Measurements from ENCODE around the gene GBE1. TPM values are rescaled to one million over a fixed set of nuclear protein-coding genes. Genes with fewer than 3 reads are reported as not detected.

The GBE1 gene
- total RNA-seq, 5 donors from 2014 or later (not counting 1 experiment from before 2014, with no cell fraction given): 8.1 to 9.2 (median 8.7) TPM

GRCh38 chr3:81483046-81483445 is 278.4 kb downstream of the GBE1 start:
- Histone ChIP-seq H3K4me1 (ENCODE audit: control insufficient read depth in 1 of 2, extremely low read depth in 1 of 2, insufficient read depth in 2 of 2, low read length in 2 of 2) (no peaks in the 10 kb centered on the region), H3K9me3 (no peaks in the 10 kb centered on the region), H3K27me3 (replicated peaks in 1 of 2; ENCODE audit: control insufficient read depth in 2 of 2, extremely low read depth in 1 of 2, insufficient read depth in 2 of 2, low read length in 1 of 2) (no peaks in the 10 kb centered on the region), H3K36me3 (ENCODE audit: control insufficient read depth in 2 of 2, extremely low read depth in 1 of 2, insufficient read depth in 1 of 2, low read length in 1 of 2) (no peaks in the 10 kb centered on the region), H3K4me3 (ENCODE audit: control insufficient read depth in 1 of 2, extremely low read depth in 1 of 2, low read length in 1 of 2) (no peak overlapping the region), H3K27ac (ENCODE audit: low read length) (no peak overlapping the region)
- ChIA-PET CTCF (no interaction called here), POLR2A (no interaction called here)
- H3K4me3 Mint-ChIP-seq: no peak overlapping the region
- H3K27ac Mint-ChIP-seq: no peak overlapping the region
- DNase-seq: no peak
- no peaks in the 10 kb centered on the region for H3K36me3 Mint-ChIP-seq
- peaks cover 0 to 7% (median 3%) of the 10 kb centered on the region in 3 donors for H3K9me3 Mint-ChIP-seq
- H3K27me3 Mint-ChIP-seq: no peaks in the 10 kb centered on the region
- ATAC-seq (replicated peaks in 1 of 4): no peak
- no peaks in the 10 kb centered on the region for H3K4me1 Mint-ChIP-seq
- WGBS (ENCODE audit: insufficient coverage): 100% methylated on average over 1 of the region's 3 CpGs

GRCh38 chr3:81477740-81478139 is 283.7 kb downstream of the GBE1 start:
- Histone ChIP-seq H3K27ac (ENCODE audit: low read length) (no peak overlapping the region), H3K4me3 (ENCODE audit: control insufficient read depth in 1 of 2, extremely low read depth in 1 of 2, low read length in 1 of 2) (no peak overlapping the region), H3K36me3 (ENCODE audit: control insufficient read depth in 2 of 2, extremely low read depth in 1 of 2, insufficient read depth in 1 of 2, low read length in 1 of 2) (no peaks in the 10 kb centered on the region), H3K27me3 (replicated peaks in 1 of 2; ENCODE audit: control insufficient read depth in 2 of 2, extremely low read depth in 1 of 2, insufficient read depth in 2 of 2, low read length in 1 of 2) (no peaks in the 10 kb centered on the region), H3K9me3 (no peaks in the 10 kb centered on the region), H3K4me1 (ENCODE audit: control insufficient read depth in 1 of 2, extremely low read depth in 1 of 2, insufficient read depth in 2 of 2, low read length in 2 of 2) (no peaks in the 10 kb centered on the region)
- Mint-ChIP-seq H3K27me3 (peaks cover 0 to 3% of the 10 kb centered on the region in 2 donors), H3K4me3 (no peak overlapping the region), H3K9me3 (peaks cover 0 to 4% (median 0%) of the 10 kb centered on the region in 3 donors), H3K36me3 (no peaks in the 10 kb centered on the region), H3K27ac (no peak overlapping the region), H3K4me1 (no peaks in the 10 kb centered on the region)
- WGBS (ENCODE audit: insufficient coverage): no CpG with 5 or more reads among the region's 2 CpGs
- no peak for ATAC-seq (replicated peaks in 1 of 4)
- no peak for DNase-seq
- ChIA-PET CTCF (no interaction called here), POLR2A (no interaction called here)

DNA sequence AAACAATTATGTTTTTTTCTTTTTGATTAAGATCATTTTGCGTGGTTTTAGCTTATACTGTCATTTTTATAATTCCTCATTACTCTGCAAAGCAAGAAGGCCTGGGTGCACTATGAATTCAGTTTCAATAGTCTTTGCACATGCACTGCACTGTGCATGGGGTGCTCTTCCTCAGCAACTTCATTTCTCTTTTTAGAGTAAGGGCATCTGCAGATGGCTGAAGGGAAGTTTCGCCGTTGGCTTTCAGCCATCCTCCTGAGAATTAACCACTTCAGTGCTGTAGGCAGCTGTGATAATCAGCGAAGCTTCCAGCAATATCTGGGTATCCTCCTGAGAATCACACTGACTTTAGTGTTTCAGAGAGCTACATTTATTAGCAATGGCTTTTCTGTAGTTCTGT is 284.8 kb downstream of the GBE1 start:
- H3K27ac Mint-ChIP-seq: no peak overlapping the region
- peaks cover 0 to 3% of the 10 kb centered on the region in 2 donors for H3K27me3 Mint-ChIP-seq
- Histone ChIP-seq H3K27ac (ENCODE audit: low read length) (no peak overlapping the region), H3K36me3 (ENCODE audit: control insufficient read depth in 2 of 2, extremely low read depth in 1 of 2, insufficient read depth in 1 of 2, low read length in 1 of 2) (no peaks in the 10 kb centered on the region), H3K4me1 (ENCODE audit: control insufficient read depth in 1 of 2, extremely low read depth in 1 of 2, insufficient read depth in 2 of 2, low read length in 2 of 2) (no peaks in the 10 kb centered on the region), H3K4me3 (ENCODE audit: control insufficient read depth in 1 of 2, extremely low read depth in 1 of 2, low read length in 1 of 2) (no peak overlapping the region), H3K9me3 (no peaks in the 10 kb centered on the region), H3K27me3 (replicated peaks in 1 of 2; ENCODE audit: control insufficient read depth in 2 of 2, extremely low read depth in 1 of 2, insufficient read depth in 2 of 2, low read length in 1 of 2) (no peaks in the 10 kb centered on the region)
- no peak overlapping the region for H3K4me3 Mint-ChIP-seq
- no peaks in the 10 kb centered on the region for H3K4me1 Mint-ChIP-seq
- no peak for ATAC-seq (replicated peaks in 1 of 4)
- H3K9me3 Mint-ChIP-seq: peaks cover 0 to 4% (median 0%) of the 10 kb centered on the region in 3 donors
- POLR2A ChIA-PET: no interaction called here
- no peak for DNase-seq
- WGBS (ENCODE audit: insufficient coverage): 28% methylated on average over 2 of the region's 4 CpGs
- H3K36me3 Mint-ChIP-seq: no peaks in the 10 kb centered on the region
- CTCF ChIA-PET: no interaction called here

DNA sequence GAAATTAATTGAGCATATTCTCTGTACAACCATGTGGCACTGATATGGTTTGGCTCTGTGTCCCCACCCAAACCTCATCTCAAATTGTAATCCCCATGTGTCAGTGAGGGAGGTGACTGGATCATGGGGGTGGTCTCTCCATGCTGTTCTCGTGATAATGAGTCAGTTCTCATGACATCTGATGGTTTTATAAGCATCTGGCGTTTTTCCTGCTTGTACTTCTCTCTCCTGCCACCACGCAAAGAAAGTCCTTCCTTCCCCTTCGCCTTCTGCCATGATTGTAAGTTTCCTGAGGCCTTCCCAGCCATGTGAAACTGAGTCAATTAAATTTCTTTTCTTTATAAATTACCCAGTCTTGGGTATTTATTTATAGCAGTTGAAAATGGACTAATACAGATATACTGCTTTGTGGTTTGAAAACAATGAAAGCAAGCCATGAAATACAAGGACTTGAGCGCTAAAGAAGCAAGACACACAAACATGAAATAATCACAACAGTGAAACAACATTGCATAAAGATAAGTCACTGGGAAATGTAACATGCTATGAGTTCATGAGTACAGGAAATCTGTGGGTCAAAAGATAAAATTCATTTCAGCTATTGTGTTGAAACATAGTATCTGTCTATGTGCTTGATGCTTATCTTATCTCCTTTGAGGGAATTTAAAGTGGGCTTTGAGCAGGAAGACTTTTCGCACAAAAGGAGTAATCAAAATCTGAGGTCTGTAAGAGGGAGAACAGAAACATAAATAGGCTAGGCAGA is 288.7 kb downstream of the GBE1 start:
- DNase-seq (no peak), ATAC-seq (replicated peaks in 1 of 4) (no peak)
- H3K4me3 ChIP-seq (ENCODE audit: control insufficient read depth in 1 of 2, extremely low read depth in 1 of 2, low read length in 1 of 2): no peak overlapping the region
- H3K4me1 ChIP-seq (ENCODE audit: control insufficient read depth in 1 of 2, extremely low read depth in 1 of 2, insufficient read depth in 2 of 2, low read length in 2 of 2): no peaks in the 10 kb centered on the region
- no peaks in the 10 kb centered on the region for H3K27me3 ChIP-seq (replicated peaks in 1 of 2; ENCODE audit: control insufficient read depth in 2 of 2, extremely low read depth in 1 of 2, insufficient read depth in 2 of 2, low read length in 1 of 2)
- H3K27ac ChIP-seq (ENCODE audit: low read length): no peak overlapping the region
- H3K36me3 ChIP-seq (ENCODE audit: control insufficient read depth in 2 of 2, extremely low read depth in 1 of 2, insufficient read depth in 1 of 2, low read length in 1 of 2): no peaks in the 10 kb centered on the region
- Mint-ChIP-seq H3K36me3 (no peaks in the 10 kb centered on the region), H3K4me3 (no peak overlapping the region), H3K27ac (no peak overlapping the region), H3K9me3 (peaks cover 0 to 4% (median 0%) of the 10 kb centered on the region in 3 donors), H3K4me1 (no peaks in the 10 kb centered on the region), H3K27me3 (peaks cover 0 to 3% of the 10 kb centered on the region in 2 donors)
- 86% methylated on average over 1 of the region's 6 CpGs for WGBS (ENCODE audit: insufficient coverage)
- H3K9me3 ChIP-seq: no peaks in the 10 kb centered on the region
- POLR2A ChIA-PET: no interaction called here
- CTCF ChIA-PET: no interaction called here

DNA sequence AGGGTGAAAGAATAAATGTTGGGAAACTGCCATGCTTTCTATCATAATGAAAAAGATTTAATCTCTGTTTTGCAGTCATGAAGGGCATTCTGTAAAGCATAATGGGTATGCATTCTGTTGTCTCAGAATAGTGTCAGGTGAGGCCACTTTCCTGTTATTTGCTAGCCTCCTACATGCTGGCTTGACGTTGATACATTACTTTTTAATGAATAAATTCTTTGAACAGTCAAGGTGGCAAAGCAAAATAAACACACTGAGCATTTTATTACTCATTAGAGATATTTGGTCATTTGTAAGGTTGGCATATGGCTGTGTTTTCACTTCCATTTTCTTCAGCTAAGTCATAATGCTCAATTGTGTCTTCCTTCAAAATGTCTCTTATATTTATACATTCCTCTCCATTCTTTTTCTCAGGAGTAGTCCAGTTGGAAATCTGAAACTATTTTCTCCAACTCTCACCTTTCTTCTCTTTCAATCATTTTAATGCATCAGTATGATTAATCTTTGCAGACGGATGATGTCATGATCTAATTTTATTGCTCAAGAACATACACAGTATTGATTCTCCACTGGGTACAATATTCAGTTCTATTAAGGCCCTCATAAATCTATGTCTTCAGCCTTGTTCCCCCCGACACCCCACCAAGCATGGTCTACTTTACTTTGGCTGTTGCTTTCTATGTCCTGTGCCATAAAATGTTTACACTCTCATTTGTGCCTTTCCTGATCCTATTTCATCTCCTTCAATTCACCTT is 290.7 kb downstream of the GBE1 start:
- Mint-ChIP-seq H3K4me1 (no peaks in the 10 kb centered on the region), H3K27ac (no peak overlapping the region), H3K9me3 (peaks cover 0 to 3% (median 0%) of the 10 kb centered on the region in 3 donors), H3K27me3 (peaks cover 0 to 3% of the 10 kb centered on the region in 2 donors), H3K36me3 (no peaks in the 10 kb centered on the region), H3K4me3 (no peak overlapping the region)
- Histone ChIP-seq H3K27ac (ENCODE audit: low read length) (no peak overlapping the region), H3K27me3 (replicated peaks in 1 of 2; ENCODE audit: control insufficient read depth in 2 of 2, extremely low read depth in 1 of 2, insufficient read depth in 2 of 2, low read length in 1 of 2) (no peaks in the 10 kb centered on the region), H3K4me3 (ENCODE audit: control insufficient read depth in 1 of 2, extremely low read depth in 1 of 2, low read length in 1 of 2) (no peak overlapping the region), H3K4me1 (ENCODE audit: control insufficient read depth in 1 of 2, extremely low read depth in 1 of 2, insufficient read depth in 2 of 2, low read length in 2 of 2) (no peaks in the 10 kb centered on the region), H3K36me3 (ENCODE audit: control insufficient read depth in 2 of 2, extremely low read depth in 1 of 2, insufficient read depth in 1 of 2, low read length in 1 of 2) (no peaks in the 10 kb centered on the region), H3K9me3 (no peaks in the 10 kb centered on the region)
- ATAC-seq (replicated peaks in 1 of 4) (no peak), DNase-seq (no peak)
- CTCF ChIA-PET: interaction anchor here in 1 of 2 donors (0.6 kb wide), 1 partner anchor 782 kb away, joined by 5 read pairs; no protein-coding TSS in a partner anchor
- POLR2A ChIA-PET: no interaction called here
- 75% methylated on average over 2 of the region's 3 CpGs for WGBS (ENCODE audit: insufficient coverage)

DNA sequence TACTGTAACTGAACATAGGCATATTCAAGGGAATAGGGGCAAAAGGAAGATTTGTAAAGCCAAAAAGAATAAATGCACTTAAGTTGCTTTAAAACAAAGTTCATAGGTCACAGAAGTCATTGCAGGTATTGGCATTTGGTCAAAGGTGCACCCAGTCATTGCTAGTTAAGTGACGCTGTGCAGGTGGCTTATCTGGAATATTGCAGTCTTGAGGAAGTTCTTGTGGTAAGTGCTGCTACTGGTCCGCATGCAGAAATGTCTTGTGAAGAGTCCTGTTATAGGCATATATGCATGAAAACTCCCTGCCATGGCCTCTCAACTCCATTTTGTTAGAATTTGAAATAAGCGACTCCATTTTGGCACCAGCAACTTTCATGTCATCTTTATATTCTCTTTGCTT is 293.1 kb downstream of the GBE1 start:
- H3K4me3 ChIP-seq (ENCODE audit: control insufficient read depth in 1 of 2, extremely low read depth in 1 of 2, low read length in 1 of 2): no peak overlapping the region
- Mint-ChIP-seq H3K36me3 (no peaks in the 10 kb centered on the region), H3K4me3 (no peak overlapping the region), H3K27me3 (no peaks in the 10 kb centered on the region), H3K9me3 (no peaks in the 10 kb centered on the region), H3K27ac (no peak overlapping the region), H3K4me1 (no peaks in the 10 kb centered on the region)
- ChIA-PET POLR2A (no interaction called here), CTCF (no interaction called here)
- no peak overlapping the region for H3K27ac ChIP-seq (ENCODE audit: low read length)
- H3K27me3 ChIP-seq (replicated peaks in 1 of 2; ENCODE audit: control insufficient read depth in 2 of 2, extremely low read depth in 1 of 2, insufficient read depth in 2 of 2, low read length in 1 of 2): no peaks in the 10 kb centered on the region
- H3K4me1 ChIP-seq (ENCODE audit: control insufficient read depth in 1 of 2, extremely low read depth in 1 of 2, insufficient read depth in 2 of 2, low read length in 2 of 2): no peaks in the 10 kb centered on the region
- no peak for DNase-seq
- H3K9me3 ChIP-seq: no peaks in the 10 kb centered on the region
- ATAC-seq (replicated peaks in 1 of 4): no peak
- no peaks in the 10 kb centered on the region for H3K36me3 ChIP-seq (ENCODE audit: control insufficient read depth in 2 of 2, extremely low read depth in 1 of 2, insufficient read depth in 1 of 2, low read length in 1 of 2)
- WGBS (ENCODE audit: insufficient coverage): no CpG with 5 or more reads among the region's 3 CpGs
